GM21381 (cell line): ENCODE measurements around the gene CABLES1.
"Not testable (repeated sequence)": the region's sequence is repeated elsewhere in the genome, so short reads cannot be mapped to it uniquely, and the experiment has no call there.

Experiments used
- ATAC-seq: cut with Tn5 transposase; IDR thresholded peaks from one replicate; pipeline ENCODE4 v1.9.1; 2021; ENCODE audit warnings: mild to moderate bottlenecking, moderate library complexity; ENCODE audit not compliant: unreplicated experiment

The CABLES1 gene, protein sequence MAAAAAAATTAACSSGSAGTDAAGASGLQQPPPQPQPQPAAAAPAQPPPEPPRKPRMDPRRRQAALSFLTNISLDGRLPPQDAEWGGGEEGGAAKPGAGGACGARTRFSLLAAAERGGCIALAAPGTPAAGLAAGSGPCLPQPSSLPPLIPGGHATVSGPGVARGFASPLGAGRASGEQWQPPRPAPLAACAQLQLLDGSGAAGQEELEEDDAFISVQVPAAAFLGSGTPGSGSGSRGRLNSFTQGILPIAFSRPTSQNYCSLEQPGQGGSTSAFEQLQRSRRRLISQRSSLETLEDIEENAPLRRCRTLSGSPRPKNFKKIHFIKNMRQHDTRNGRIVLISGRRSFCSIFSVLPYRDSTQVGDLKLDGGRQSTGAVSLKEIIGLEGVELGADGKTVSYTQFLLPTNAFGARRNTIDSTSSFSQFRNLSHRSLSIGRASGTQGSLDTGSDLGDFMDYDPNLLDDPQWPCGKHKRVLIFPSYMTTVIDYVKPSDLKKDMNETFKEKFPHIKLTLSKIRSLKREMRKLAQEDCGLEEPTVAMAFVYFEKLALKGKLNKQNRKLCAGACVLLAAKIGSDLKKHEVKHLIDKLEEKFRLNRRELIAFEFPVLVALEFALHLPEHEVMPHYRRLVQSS

GRCh38 chr18:23134780-23135549 lies at the start of gene CABLES1:
TSS of gene CABLES1 (plus strand) at chr18:23135485. CDS start at chr18:23135763, 278 bp downstream.
- ATAC-seq = peak; percentile 33

- ATAC-seq = no peak
These were observed 47.9 kb upstream of the CABLES1 start for GRCh38 chr18:23087352-23087751.

- ATAC-seq = no peak
These were observed 47.0 kb upstream of the CABLES1 start for GRCh38 chr18:23088310-23088709.

GRCh38 chr18:23091017-23091993 lies 44.0 kb upstream of the CABLES1 start:
- ATAC-seq = peak; percentile 77

- no peak for ATAC-seq
These were observed 43.2 kb upstream of the CABLES1 start for GRCh38 chr18:23092121-23092520.

DNA sequence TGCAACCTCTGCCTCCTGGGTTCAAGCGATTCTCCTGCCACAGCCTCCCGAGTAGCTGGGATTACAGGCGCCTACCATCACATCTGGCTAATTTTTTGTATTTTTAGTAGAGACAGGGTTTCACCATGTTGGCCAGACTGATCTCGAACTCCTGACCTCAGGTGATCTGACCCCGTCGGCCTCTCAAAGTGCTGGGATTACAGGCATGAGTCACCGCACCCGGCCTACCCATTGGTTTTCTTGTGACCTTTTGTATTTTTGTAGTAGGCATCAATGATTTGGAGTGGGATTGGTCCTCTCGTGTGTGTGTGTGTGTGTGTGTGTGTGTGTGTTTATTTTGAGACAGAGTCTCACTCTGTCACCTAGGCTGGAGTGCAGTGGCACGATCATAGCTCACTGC lies 42.2 kb upstream of the CABLES1 start:
- ATAC-seq = not testable (repeated sequence)

- no peak for ATAC-seq
These were observed 41.5 kb upstream of the CABLES1 start for GRCh38 chr18:23093772-23094171.

GRCh38 chr18:23094411-23095190 lies 40.7 kb upstream of the CABLES1 start:
- no peak for ATAC-seq

DNA sequence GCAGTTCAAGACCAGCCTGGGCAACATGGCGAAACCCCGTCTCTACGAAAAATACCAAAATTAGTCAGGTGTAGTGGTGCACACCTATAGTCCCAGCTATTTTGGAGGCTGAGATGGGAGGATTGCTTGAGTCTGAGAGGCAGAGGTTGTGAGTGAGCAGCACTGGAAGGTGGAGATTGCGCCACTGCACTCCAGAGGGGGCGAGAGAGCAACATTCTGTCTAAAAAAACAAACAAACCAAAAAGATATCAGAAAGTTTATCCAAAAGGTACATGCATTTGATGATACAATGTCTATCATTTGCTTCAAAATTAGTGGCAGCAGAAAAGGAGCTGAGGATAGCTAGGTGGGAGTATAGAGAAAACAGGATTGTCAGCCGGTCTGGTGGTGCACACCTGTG lies 39.8 kb upstream of the CABLES1 start:
- ATAC-seq = no peak

DNA sequence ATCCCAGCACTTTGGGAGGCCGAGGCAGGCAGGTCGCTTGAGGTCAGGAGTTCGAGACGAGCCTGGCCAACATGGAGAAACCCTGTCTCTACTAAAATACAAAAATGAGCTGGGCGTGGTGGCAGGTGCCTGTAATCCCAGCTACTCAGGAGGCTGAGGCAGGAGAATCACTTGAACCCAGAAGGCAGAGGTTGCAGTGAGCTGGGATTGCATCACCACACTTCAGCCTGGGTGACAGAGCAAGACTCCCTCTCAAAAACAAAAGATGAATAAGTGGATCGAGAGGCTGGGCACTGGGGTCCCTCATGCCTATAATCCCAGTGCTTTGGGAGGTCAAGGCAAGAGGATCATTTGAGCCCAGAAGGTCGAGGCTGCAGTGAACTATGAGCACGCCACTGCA lies 38.3 kb upstream of the CABLES1 start:
- not testable (repeated sequence) for ATAC-seq

GRCh38 chr18:23099621-23100020 lies 35.7 kb upstream of the CABLES1 start:
- no peak for ATAC-seq

DNA sequence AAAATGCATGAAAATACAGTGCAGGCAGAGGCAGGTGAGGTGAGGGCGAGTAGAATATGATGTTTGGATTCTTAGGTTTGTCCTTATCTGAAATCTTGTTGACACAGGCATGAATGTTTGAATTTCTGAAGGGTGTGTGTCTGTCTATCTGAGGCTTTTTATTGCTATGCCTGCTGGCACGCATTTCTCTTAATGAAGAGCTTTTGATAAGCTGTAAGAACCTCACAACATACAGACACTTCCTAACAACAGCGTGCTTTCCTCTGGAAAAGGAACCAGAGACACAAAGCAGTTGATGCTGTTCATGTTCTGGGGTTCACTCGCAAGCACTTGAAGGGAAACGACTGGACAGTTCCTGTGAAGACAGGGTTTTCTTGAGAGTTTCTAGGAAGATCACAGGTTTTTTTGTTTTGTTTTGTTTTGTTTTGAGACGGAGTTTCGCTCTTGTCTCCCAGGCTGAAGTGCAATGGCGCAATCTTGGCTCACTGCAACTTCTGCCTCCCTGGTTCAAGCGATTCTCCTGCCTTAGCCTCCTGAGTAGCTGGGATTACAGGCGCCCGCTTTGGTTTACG lies 33.3 kb upstream of the CABLES1 start:
- ATAC-seq = no peak

GRCh38 chr18:23102493-23103261 lies 32.6 kb upstream of the CABLES1 start:
- no peak for ATAC-seq

DNA sequence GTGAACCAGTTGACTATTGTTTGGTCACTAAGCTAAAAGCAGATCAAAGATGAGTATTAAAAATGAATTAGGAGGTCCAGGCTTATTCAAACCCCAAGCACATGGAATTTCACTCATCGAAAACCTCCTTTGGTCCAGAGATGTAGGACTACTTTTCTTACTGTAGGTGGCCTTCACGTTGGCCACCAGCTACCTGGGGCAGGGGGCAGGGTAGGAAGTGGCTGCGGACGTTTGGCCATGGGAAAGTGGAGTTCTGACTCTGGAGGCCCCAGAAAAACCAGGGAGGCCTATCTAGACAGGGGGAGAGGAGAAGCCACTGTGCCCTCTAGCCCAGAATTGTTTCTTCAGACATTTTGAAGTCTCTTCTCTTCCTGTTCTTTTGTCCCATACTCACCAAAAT lies 31.8 kb upstream of the CABLES1 start:
- ATAC-seq = no peak

DNA sequence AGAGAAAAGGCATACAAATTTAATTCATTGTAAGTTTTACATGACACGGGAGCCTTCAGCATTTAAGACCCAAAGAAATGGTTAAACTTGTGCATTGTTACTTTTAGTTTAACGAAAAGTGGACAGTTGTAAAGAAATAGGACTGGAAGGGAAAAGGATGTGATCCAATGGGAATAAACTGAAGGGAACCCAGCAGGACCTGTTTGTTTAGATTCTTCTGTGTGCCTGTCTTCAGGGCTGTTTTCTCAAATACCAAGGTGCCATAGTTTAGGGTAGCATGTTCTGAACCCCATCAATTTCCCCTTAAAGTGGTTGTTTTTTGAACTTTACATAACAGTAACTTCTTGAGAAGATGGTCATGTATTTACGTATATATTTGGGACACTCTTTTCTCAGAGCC lies 30.3 kb upstream of the CABLES1 start:
- ATAC-seq = no peak

DNA sequence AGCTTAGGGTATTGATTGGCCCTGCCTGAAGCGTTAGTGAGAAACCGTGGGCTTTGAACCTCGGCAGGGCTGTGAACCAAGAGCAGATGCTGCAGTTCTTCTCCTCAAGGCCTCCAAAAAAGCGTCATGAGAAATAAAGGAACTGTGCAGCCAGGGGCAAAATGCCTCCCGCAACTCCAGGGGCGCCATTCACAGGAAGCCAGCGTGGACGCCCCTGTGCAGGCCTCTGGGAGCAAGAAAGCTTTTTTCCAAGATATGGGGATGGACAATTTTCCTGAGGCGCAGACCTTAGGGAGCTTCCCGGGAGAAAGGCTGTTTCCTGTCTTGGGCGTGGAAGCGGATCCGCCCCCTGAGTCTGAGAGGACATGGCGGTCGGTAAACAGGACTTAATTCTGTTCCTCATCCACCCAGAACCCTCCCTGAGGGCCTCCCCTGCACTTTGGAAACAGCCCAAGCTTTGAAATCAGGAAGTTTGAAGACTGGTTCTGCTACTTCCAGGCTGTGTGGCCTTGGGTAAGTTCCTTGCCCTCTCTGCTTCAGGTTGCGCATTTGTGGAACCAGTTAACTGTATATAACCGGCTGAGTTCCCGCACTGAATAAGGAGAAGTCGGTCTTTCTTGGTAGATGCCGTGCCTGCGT lies 29.6 kb upstream of the CABLES1 start:
- no peak for ATAC-seq

DNA sequence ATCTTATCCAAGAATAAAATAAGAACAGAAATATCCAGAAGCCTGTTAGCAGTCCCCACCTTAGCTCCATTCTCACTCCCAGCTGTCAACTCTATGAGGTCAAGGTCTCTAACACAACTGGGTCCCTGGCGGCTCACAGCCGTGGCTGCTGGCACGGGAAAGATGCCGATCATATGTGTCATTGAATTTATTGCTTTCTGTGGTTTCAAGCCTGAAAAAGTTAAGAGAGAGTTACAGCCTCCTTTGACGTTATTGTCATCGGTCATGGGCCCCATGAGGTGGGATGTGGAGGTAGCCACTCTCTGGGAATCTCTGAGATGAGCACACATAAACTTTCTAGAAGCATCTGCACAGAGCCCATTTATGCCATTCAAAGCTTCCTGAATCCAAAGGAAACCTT lies 28.7 kb upstream of the CABLES1 start:
- ATAC-seq = no peak

DNA sequence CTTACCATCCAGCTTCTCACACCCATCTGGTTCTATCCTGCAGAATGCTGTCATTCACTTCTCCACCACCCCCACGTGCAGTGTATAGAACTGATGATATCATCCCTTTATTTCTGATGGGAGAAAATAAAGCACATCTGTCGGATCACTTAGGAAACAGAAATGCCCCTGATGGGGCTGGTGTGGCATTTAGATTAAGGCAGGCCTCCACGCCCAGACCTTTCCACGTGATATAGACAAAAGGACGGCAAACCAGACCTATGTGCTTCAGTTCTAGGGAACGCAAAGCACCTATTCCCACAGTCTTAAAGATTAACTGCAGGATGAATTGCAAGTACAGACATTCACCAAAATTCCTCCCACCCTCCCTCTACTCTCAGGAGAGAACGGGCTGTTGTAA lies 27.6 kb upstream of the CABLES1 start:
- ATAC-seq = no peak
